Aorta (tissue), 5 donors: ENCODE results near the gene MRFAP1. TPM values are rescaled to one million over a fixed set of nuclear protein-coding genes. Genes with fewer than 3 reads are reported as not detected.

Experiments
- ATAC-seq: fragments of 200-7000 bp; cut with Tn5 transposase; one replicate; pipeline ENCODE4 v1.9.1; 2022; ENCODE audit warnings: moderate library complexity; ENCODE audit not compliant: low FRiP score
- DNase-seq, 2 donors: peaks; one replicate each; pipeline ENCODE4 v3.0.0-alpha.2; 2020
- H3K27ac ChIP-seq, 2 donors: one replicate each; pipeline ENCODE4 v1.5.1; 2013; ENCODE audit warnings: low read length in 2 of 2, mild to moderate bottlenecking in 2 of 2, moderate library complexity in 2 of 2, control low read depth in 1 of 2, inconsistent platforms in 1 of 2, low read depth in 1 of 2
- H3K27me3 ChIP-seq, 2 donors: one replicate each; pipeline ENCODE4 v1.6.1; 2013; ENCODE audit warnings: control low read depth in 1 of 2, low read length in 1 of 2, mild to moderate bottlenecking in 1 of 2, moderate library complexity in 1 of 2; ENCODE audit not compliant: insufficient read depth in 2 of 2, control insufficient read depth in 1 of 2
- H3K36me3 ChIP-seq, 2 donors: one replicate each; pipeline ENCODE4 v1.6.1; 2013; ENCODE audit warnings: control low read depth in 1 of 2, low read length in 1 of 2, mild to moderate bottlenecking in 1 of 2; ENCODE audit not compliant: insufficient read depth in 2 of 2, control insufficient read depth in 1 of 2
- H3K4me1 ChIP-seq, 2 donors: one replicate each; pipeline ENCODE4 v1.6.1; 2013; ENCODE audit warnings: low read length in 2 of 2, control low read depth in 1 of 2, mild to moderate bottlenecking in 1 of 2, moderate library complexity in 1 of 2; ENCODE audit not compliant: insufficient read depth in 2 of 2, control insufficient read depth in 1 of 2
- H3K4me3 ChIP-seq, 2 donors: one replicate each; pipeline ENCODE4 v1.5.1; 2013; ENCODE audit warnings: low read length in 2 of 2, control low read depth in 1 of 2, mild to moderate bottlenecking in 1 of 2
- H3K9me3 ChIP-seq: one replicate; pipeline ENCODE4 v1.6.1; 2013; ENCODE audit warnings: mild to moderate bottlenecking, low read length; ENCODE audit not compliant: control insufficient read depth
- WGBS, 2 donors: extraction: QIAGEN DNeasy Blood & Tissue Kit; methylation state at CpG; one replicate each; pipeline ENCODE4 v1.1.7; 2013; 5-methylcytosine and 5-hydroxymethylcytosine counted together
- intact Hi-C, 2 donors: fragments of 100-400 bp; cut with DNase I; formaldehyde crosslinking; loops; one replicate each; pipeline versions ENCODE4 v1.14.2 to v1.15.0; 2022
- polyA plus RNA-seq, 2 donors: library from polyadenylated mRNA; stranded (reverse); fragments of 200-250 nt; gene quantifications; one replicate each; pipeline ENCODE4 v1.2.3, GENCODE V29; 2013
- total RNA-seq, 2 donors: library from RNA; stranded (reverse); fragmentation: NEBNext Ultra II Directional; extraction: Animal tissue kit (Norgen Biotek cat#: 25700); gene quantifications; one replicate each; pipeline ENCODE4 v1.2.1, GENCODE V29; 2021
- donor health status: healthy with polysubstance abuse.
- donor health status: Bipolar disorder and iron deficiency.
- donor health status: DM: no; HTN: no; CAD: no.
- donor health status: DM: no; HTN: no; CAD: no.
- donor health status: DM: yes; HTN: yes; CAD: no.

The MRFAP1 gene
- total and polyA plus RNA-seq, 4 donors: 244 to 419 (median 295) TPM

DNA sequence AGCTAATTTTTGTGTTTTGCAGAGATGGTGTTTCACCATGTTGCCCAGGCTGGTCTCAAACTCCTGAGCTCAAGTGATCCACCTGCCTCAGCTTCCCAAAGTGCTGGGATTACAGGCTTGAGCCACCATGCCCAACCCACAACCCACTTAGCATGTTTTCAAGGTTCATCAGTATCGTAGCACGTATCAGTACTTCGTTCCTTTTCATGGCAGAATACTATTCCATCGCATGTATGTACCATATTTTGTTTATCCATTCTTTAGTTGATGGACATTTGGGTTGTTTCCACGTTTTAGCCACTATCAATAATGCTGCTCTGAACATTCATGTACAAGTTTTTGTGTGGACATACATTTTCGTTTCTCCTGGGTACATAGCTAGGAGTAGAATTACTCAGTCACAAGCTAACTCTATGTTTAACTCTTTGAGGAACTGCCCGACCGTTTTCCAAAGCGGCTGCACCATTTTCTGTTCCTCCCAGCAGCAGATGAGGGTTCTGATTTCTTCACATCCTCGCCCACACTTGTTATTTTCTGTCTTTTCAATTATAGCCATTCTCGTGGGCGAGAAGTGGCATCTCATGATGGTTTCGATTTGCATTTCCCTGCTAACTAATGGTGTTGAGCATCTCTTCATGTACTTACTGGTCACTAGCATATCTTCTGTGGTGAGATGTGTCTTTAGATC, 33.0 kb upstream of the MRFAP1 start:
- H3K27ac ChIP-seq: no peak overlapping the region
- peaks cover 5% of the 10 kb centered on the region for H3K9me3 ChIP-seq
- intact Hi-C loops: no loop called here
- 93% methylated on average over 13 of the region's 13 CpGs for WGBS, 2 donors
- no peak overlapping the region for H3K4me3 ChIP-seq
- ATAC-seq (no peak), DNase-seq (no peak)
- no peaks in the 10 kb centered on the region for H3K27me3 ChIP-seq
- peaks cover 3 to 18% of the 10 kb centered on the region in 2 donors for H3K36me3 ChIP-seq
- H3K4me1 ChIP-seq: no peaks in the 10 kb centered on the region

DNA sequence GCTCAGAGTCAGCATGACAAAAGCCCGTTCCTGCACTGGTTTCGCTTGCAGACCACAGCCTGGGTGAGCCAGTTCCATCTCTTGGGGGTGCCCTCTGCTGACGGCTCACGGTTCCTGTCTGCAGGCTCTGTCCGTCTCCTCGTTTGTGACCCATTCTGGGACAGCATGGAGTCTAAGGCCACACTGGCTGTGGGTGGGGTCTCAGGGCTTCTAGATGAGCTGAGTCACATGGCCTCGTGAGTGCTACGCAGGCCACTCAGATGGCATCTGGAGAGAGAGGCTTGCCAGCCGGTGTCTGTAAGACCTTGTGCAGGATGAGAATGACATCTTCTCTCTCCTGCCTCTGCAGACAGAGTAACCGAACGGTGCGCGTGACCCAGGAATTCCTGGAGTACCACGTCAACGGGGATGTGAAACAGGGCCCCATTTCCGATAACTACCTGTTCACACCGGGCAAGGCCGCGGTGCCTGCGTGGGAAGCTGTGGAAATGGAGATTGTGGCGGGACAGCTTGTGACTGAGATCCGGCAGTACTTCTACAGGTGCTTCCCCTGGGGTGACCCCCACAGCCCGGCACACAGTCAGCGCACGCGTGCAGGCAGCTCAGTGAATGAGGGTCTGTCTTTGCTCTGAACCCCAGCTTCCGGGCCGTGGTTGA, 31.6 kb upstream of the MRFAP1 start:
- H3K36me3 ChIP-seq: peaks cover 3 to 17% of the 10 kb centered on the region in 2 donors
- WGBS, 2 donors: 84 to 88% methylated on average over 28 of the region's 28 CpGs
- DNase-seq: no peak
- ATAC-seq: no peak
- H3K27ac ChIP-seq: no peak overlapping the region
- intact Hi-C loops: no loop called here
- H3K27me3 ChIP-seq: no peaks in the 10 kb centered on the region
- H3K4me1 ChIP-seq: no peaks in the 10 kb centered on the region
- H3K4me3 ChIP-seq: no peak overlapping the region
- peaks cover 5% of the 10 kb centered on the region for H3K9me3 ChIP-seq

DNA sequence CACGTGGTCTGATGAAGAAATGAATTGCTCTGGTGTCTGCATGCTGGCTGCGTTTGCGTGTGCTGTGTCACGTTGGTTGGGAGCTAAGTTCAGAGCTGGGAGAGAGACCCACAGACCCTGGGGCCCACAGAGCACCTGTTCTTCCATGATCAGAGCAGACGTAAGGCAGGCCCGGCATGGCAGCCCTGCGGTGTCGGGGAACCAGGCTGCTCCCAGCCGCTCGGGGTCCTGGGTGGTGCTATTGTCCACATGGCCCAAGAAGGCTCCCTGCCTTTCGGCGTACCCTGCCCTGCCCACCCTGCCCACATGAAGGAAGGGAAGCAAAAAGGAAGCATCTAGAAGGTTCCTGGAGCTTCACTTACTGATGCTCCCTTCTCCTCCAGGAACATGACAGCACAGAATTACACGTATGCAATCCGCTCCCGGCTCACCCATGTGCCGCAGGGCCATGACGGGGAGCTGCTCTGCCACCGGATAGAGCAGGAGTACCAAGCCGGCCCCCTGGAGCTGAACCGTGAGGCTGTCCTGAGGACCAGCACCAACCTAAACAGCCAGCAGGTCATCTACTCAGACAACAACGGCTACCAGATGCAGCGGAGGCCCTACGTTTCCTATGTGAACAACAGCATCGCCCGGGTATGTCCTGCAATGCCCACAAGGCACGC, 30.9 kb upstream of the MRFAP1 start:
- intact Hi-C loops: no loop called here
- Histone ChIP-seq H3K27me3 (no peaks in the 10 kb centered on the region), H3K36me3 (peaks cover 3 to 21% of the 10 kb centered on the region in 2 donors), H3K27ac (no peak overlapping the region), H3K9me3 (peaks cover 5% of the 10 kb centered on the region), H3K4me1 (no peaks in the 10 kb centered on the region), H3K4me3 (no peak overlapping the region)
- DNase-seq (no peak), ATAC-seq (peak; percentile 11)
- WGBS, 2 donors: 93 to 95% methylated on average over 26 of the region's 26 CpGs

DNA sequence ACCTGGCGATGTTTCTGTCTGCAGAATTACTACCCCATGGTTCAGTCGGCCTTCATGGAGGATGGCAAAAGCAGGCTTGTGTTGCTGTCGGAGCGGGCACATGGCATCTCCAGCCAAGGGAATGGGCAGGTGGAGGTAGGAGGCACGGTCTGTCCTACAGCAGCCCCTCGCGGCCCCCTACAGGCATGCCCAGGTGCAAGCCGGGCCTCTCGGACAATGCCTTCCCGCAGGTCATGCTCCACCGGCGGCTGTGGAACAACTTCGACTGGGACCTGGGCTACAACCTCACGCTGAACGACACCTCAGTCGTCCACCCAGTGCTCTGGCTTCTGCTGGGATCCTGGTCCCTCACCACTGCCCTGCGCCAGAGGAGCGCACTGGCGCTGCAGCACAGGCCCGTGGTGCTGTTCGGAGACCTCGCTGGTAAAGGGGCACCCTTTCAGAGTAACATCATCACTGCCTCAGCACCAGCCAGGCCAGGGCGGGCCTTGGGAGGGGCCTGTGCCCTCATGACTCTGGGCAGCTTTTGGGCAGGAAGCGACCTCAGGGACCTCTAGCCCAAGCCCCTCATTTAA, 29.5 kb upstream of the MRFAP1 start:
- DNase-seq (no peak), ATAC-seq (no peak)
- Histone ChIP-seq H3K4me3 (no peak overlapping the region), H3K9me3 (no peaks in the 10 kb centered on the region), H3K4me1 (no peaks in the 10 kb centered on the region), H3K27me3 (no peaks in the 10 kb centered on the region), H3K27ac (no peak overlapping the region), H3K36me3 (peaks cover 3 to 18% of the 10 kb centered on the region in 2 donors)
- WGBS, 2 donors: 95% methylated on average over 24 of the region's 24 CpGs
- intact Hi-C loops: no loop called here

DNA sequence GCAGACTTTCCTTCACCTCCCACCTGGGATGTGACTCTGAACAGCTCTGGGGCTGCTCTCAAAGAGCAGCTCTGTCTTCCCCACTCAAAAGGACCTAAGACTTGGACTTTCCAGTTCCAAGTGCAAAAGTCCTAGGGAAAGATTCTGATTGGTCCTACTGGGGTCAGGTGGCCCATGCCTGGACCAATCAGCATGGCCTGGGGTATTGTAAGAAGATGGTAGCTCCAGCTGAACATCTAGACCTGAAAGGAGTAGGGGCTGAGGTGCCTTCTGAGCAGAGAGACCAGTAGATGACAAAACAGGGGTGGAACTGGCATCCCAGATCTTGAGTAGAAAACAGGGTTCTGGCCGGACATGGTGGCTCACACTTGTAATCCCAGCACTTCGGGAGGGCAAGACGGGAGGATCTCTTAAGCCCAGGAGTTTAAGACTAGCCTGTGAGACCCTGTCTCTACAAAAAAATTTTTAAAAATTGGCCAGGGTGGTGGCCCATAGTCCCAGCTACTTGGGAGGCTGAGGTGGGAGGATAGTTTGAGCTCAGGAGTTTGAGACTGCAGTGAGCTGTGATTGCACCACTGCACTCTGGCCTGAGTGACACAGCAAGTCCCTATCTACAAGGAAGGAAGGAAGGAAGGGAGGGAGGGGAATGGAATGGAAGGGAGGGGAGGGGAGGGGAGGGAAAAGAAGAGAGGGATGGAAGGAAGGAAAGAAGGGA, 27.4 kb upstream of the MRFAP1 start:
- Histone ChIP-seq H3K4me1 (no peaks in the 10 kb centered on the region), H3K4me3 (no peak overlapping the region), H3K27me3 (no peaks in the 10 kb centered on the region), H3K36me3 (peaks cover 3 to 18% of the 10 kb centered on the region in 2 donors), H3K9me3 (no peaks in the 10 kb centered on the region), H3K27ac (no peak overlapping the region)
- 96 to 98% methylated on average over 3 of the region's 3 CpGs for WGBS, 2 donors
- intact Hi-C loops: no loop called here
- ATAC-seq (no peak), DNase-seq (peak; percentile 2 to 5)

DNA sequence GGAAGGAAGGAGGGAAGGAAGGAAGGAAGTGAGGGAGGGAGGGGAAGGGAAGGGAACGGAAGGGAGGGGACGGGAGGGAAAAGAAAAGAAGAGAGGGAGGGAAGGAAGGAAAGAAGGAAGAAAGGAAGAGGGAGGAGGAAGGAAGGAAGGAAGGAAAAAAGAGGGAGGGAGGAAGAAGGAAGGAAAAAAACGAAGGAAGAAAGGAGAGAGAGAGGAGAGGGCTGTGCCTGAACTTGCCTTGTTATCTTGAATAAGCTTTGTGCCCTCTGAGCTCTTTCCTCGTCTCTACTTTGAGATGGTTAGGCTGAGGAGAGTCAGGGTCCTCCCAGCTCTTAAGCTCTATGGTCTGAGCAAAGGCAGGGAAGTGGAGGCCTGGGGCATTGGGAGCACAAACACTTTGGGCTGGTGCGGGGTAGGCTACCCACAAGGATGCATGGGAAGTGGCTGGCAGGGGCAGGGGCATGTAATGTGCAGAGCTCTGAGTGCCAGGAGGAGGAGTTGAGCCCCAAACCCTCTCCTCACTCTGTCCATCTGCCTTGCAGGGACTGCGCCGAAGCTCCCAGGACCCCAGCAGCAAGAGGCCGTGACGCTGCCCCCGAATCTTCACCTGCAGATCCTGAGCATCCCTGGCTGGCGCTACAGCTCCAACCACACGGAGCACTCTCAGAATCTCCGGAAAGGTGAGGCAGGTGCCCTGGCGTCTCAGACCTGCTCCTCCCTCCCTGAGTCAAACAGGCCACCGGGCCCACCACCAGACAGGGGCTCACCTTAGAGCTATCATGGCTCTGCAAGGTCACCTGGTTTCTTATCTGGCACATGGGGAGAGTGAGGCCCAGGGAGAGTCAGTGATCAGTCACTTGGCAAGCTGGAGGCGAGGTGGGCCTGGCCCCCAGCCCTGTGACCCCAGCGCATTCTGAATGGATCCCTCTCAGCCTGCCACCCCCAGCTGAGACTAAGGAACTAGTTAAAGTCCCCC, 26.5 kb upstream of the MRFAP1 start:
- ATAC-seq (no peak), DNase-seq (peak; percentile 35 to 71)
- no peaks in the 10 kb centered on the region for H3K27me3 ChIP-seq
- H3K4me3 ChIP-seq: no peak overlapping the region
- H3K27ac ChIP-seq: no peak overlapping the region
- H3K36me3 ChIP-seq: peaks cover 3 to 18% of the 10 kb centered on the region in 2 donors
- H3K4me1 ChIP-seq: no peaks in the 10 kb centered on the region
- intact Hi-C loops: no loop called here
- no peaks in the 10 kb centered on the region for H3K9me3 ChIP-seq
- 84 to 88% methylated on average over 17 of the region's 17 CpGs for WGBS, 2 donors

DNA sequence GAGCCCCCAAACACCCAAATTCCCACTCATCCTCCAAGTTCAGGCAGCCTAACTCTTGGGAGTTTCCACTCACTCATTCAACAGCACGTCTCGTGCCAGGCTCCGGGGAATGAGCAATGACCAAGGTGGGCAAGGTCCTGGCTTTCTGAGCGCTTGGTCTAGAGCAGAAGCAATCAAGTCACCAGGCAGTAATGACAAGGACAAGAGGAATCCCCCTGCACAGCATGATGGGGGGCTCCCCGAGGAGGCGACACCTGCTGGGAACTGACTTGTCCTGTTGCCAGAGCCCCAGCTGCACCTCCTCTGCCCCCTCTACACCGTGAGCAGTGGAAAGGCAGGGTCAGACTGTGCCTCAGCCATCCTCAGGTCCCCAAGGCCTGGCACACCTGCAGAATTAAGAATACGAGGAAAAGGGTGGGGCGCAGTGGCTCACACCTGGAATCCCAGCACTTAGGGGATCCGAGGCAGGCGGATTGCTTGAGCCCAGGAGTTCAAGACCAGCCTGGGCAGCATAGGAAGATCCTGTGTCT, 25.7 kb upstream of the MRFAP1 start:
- Histone ChIP-seq H3K4me3 (no peak overlapping the region), H3K36me3 (peaks cover 3 to 17% of the 10 kb centered on the region in 2 donors), H3K9me3 (no peaks in the 10 kb centered on the region), H3K27ac (no peak overlapping the region), H3K27me3 (no peaks in the 10 kb centered on the region), H3K4me1 (no peaks in the 10 kb centered on the region)
- DNase-seq: no peak
- ATAC-seq: no peak
- WGBS, 2 donors: 83 to 84% methylated on average over 11 of the region's 11 CpGs
- intact Hi-C loops: no loop called here
